IMR-90 (cell line): ENCODE measurements around the gene ABCA7.

Experiments used
- CEBPB ChIP-seq: IDR thresholded peaks from 2 replicates; pipeline ENCODE4 v1.6.1; 2012; ENCODE audit warnings: low read depth, low read length, improper control_type of control experiment
- CHD1 ChIP-seq: IDR thresholded peaks from 2 replicates; pipeline ENCODE4 v1.6.1; 2012; ENCODE audit warnings: low read depth, low read length, improper control_type of control experiment
- CTCF ChIP-seq: conservative IDR thresholded peaks from 2 replicates; pipeline ENCODE4 v1.5.1; 2012; ENCODE audit warnings: mild to moderate bottlenecking, low read depth, low read length, improper control_type of control experiment
- FOS ChIP-seq: fragments of 150-350 bp; IDR thresholded peaks from 2 replicates; pipeline ENCODE4 v1.6.1; 2016; ENCODE audit warnings: low read depth, low read length
- MAZ ChIP-seq: IDR thresholded peaks from 2 replicates; pipeline ENCODE4 v1.6.1; 2012; ENCODE audit warnings: low read depth, mild to moderate bottlenecking, low read length, improper control_type of control experiment, moderate library complexity, borderline replicate concordance
- NFE2L2 ChIP-seq: fragments of 150-350 bp; IDR thresholded peaks from 2 replicates; pipeline ENCODE4 v1.6.1; 2016; ENCODE audit warnings: low read depth, mild to moderate bottlenecking, low read length
- POLR2A ChIP-seq: IDR thresholded peaks from 2 replicates; pipeline ENCODE4 v1.6.1; 2012; ENCODE audit warnings: mild to moderate bottlenecking, low read depth, low read length
- RAD21 ChIP-seq: IDR thresholded peaks from 2 replicates; pipeline ENCODE4 v1.6.1; 2012; ENCODE audit warnings: low read length, improper control_type of control experiment
- RCOR1 ChIP-seq: IDR thresholded peaks from 2 replicates; pipeline ENCODE4 v1.6.1; 2012; ENCODE audit warnings: mild to moderate bottlenecking, low read length, improper control_type of control experiment; ENCODE audit not compliant: insufficient replicate concordance
- SMC3 ChIP-seq: fragments of 150-350 bp; IDR thresholded peaks from 2 replicates; pipeline ENCODE4 v1.6.1; 2016; ENCODE audit warnings: low read depth, mild to moderate bottlenecking, antibody characterized with exemption, low read length, moderate library complexity
- USF2 ChIP-seq: fragments of 150-350 bp; IDR thresholded peaks from 2 replicates; pipeline ENCODE4 v1.6.1; 2017; ENCODE audit warnings: mild to moderate bottlenecking, antibody characterized with exemption, low read length, low read depth

GRCh38 chr19:1049106-1049505 lies 9.2 kb downstream of the ABCA7 start:
- TF ChIP-seq CEBPB, result no peak
- TF ChIP-seq CTCF, result no peak
- TF ChIP-seq POLR2A, result no peak
- TF ChIP-seq MAZ, result no peak
- no peak for TF ChIP-seq RAD21
- TF ChIP-seq FOS, result no peak
- TF ChIP-seq NFE2L2, result no peak
- TF ChIP-seq RCOR1, result no peak
- TF ChIP-seq USF2, result no peak
- no peak for TF ChIP-seq CHD1
- TF ChIP-seq SMC3, result no peak
